Amniotic epithelial cell (primary cell): ENCODE results near the gene DIPK2B.

Experiments used
- DNase-seq: peaks from one replicate; pipeline ENCODE4 v3.0.0-alpha.2; 2010; ENCODE audit warnings: low read depth

The DIPK2B gene

GRCh38 chrX:45157647-45158046 is 43.0 kb downstream of the DIPK2B start:
- no peak for DNase-seq

- DNase-seq = peak; percentile 16
Observed at GRCh38 chrX:45154462-45154861, 46.2 kb downstream of the DIPK2B start.

GRCh38 chrX:45154033-45154360 is 46.7 kb downstream of the DIPK2B start:
- DNase-seq = no peak
